Endothelial cell of umbilical vein (primary cell): Measurements from ENCODE around the gene CST9L. TPM values are rescaled to one million over a fixed set of nuclear protein-coding genes. Genes with fewer than 3 reads are reported as not detected.

Source experiments
- BruUV-seq: library from RNA; stranded (reverse); fragments of 400-500 nt; replicated peaks from 2 replicates; lab custom pipeline; 2021; lab: Mats Ljungman, UMichigan
- CTCF ChIA-PET: fragments of 300-600, 350-600 bp; sonication (Branson Sonifier 250); formaldehyde crosslinking; loops from one replicate; lab custom pipeline; 2021; ENCODE audit warnings: antibody characterized with exemption, inconsistent platforms; lab: Charles Lee
- POLR2A ChIA-PET: fragments of 300-600, 350-600 bp; sonication (Branson Sonifier 250); formaldehyde crosslinking; loops from one replicate; lab custom pipeline; 2021; ENCODE audit warnings: antibody characterized with exemption, inconsistent platforms; lab: Charles Lee
- DNase-seq: peaks from one replicate; pipeline ENCODE4 v3.0.0-alpha.2; 2011; ENCODE audit warnings: low read depth, low spot score
- FAIRE-seq: peaks from 2 replicates; lab custom pipeline; 2011; peaks lifted over from hg19 to GRCh38; lab: Jason Lieb, UNC
- H2AFZ ChIP-seq: 2 replicates; pipeline ENCODE4 v1.6.0; 2012; ENCODE audit warnings: low read depth, low read length, control low read depth, inconsistent platforms
- H3K27ac ChIP-seq: 2 replicates; pipeline ENCODE4 v1.5.1; 2011; ENCODE audit warnings: low read depth, mild to moderate bottlenecking, control low read depth, low read length, moderate library complexity; ENCODE audit not compliant: insufficient read depth
- H3K27me3 ChIP-seq, 2 experiments: 2 replicates each; pipeline versions ENCODE4 v1.6.0 to v1.6.1; 2011; ENCODE audit warnings: low read length in 2 of 2, mixed read lengths in 1 of 2; ENCODE audit not compliant: control insufficient read depth in 2 of 2, insufficient read depth in 2 of 2
- H3K36me3 ChIP-seq, 2 experiments: 2 replicates in 1 of 2; 3 replicates in 1 of 2; pipeline ENCODE4 v1.5.1; 2011; ENCODE audit warnings: low read length in 2 of 2, mild to moderate bottlenecking in 1 of 2, moderate library complexity in 1 of 2; ENCODE audit not compliant: control insufficient read depth in 2 of 2, insufficient read depth in 2 of 2; ENCODE audit errors: extremely low read depth in 1 of 2
- H3K4me1 ChIP-seq: 3 replicates; pipeline ENCODE4 v1.5.1; 2011; ENCODE audit warnings: mild to moderate bottlenecking, low read length; ENCODE audit not compliant: control insufficient read depth, insufficient read depth; ENCODE audit errors: extremely low read depth
- H3K4me2 ChIP-seq: 2 replicates; pipeline ENCODE4 v1.6.1; 2011; ENCODE audit warnings: low read length, control low read depth, mixed read lengths; ENCODE audit not compliant: insufficient read depth
- H3K4me3 ChIP-seq, 3 experiments: fragments of 200-600 bp in 1 of 3; sonication (generic), shearing (Covaris generic) in 1 of 3; replicated peaks in 1 of 3; 2 replicates each; pipeline ENCODE4 v1.5.1; 2011 to 2016; ENCODE audit warnings: control low read depth in 3 of 3, low read length in 3 of 3, mild to moderate bottlenecking in 2 of 3, inconsistent platforms in 1 of 3, low read depth in 1 of 3, moderate library complexity in 1 of 3; ENCODE audit not compliant: insufficient read depth in 1 of 3
- H3K79me2 ChIP-seq: 2 replicates; pipeline ENCODE4 v1.6.0; 2012; ENCODE audit warnings: low read length, inconsistent platforms; ENCODE audit not compliant: control insufficient read depth, insufficient read depth
- H3K9ac ChIP-seq: replicated peaks from 2 replicates; pipeline ENCODE3; 2011; ENCODE audit warnings: low read length, control low read depth; ENCODE audit not compliant: insufficient read depth; ENCODE audit errors: extremely low read depth
- H3K9me1 ChIP-seq: replicated peaks from 3 replicates; pipeline ENCODE4 v1.6.0; 2011; ENCODE audit warnings: mild to moderate bottlenecking, low read length; ENCODE audit not compliant: control insufficient read depth, insufficient read depth; ENCODE audit errors: extremely low read depth
- H3K9me3 ChIP-seq: replicated peaks from 2 replicates; pipeline ENCODE4 v1.5.1; 2012; ENCODE audit warnings: low read length, inconsistent platforms; ENCODE audit not compliant: control insufficient read depth, insufficient read depth
- H4K20me1 ChIP-seq: replicated peaks from 2 replicates; pipeline ENCODE3; 2011; ENCODE audit warnings: mild to moderate bottlenecking, low read length; ENCODE audit not compliant: control insufficient read depth, insufficient read depth; ENCODE audit errors: extremely low read depth
- EZH2 ChIP-seq: IDR thresholded peaks from 2 replicates; pipeline ENCODE4 v1.6.1; 2012; ENCODE audit warnings: borderline replicate concordance, low read depth, mild to moderate bottlenecking, moderate library complexity, low read length, inconsistent platforms; ENCODE audit not compliant: severe bottlenecking
- FOS ChIP-seq: IDR thresholded peaks from 2 replicates; pipeline ENCODE4 v1.6.1; 2011; ENCODE audit warnings: mild to moderate bottlenecking, low read length, moderate library complexity, borderline replicate concordance; ENCODE audit not compliant: insufficient read depth
- GATA2 ChIP-seq: IDR thresholded peaks from 2 replicates; pipeline ENCODE4 v1.7.0; 2011; ENCODE audit warnings: low read depth, mild to moderate bottlenecking, moderate library complexity, mixed read lengths, low read length; ENCODE audit not compliant: insufficient read length, insufficient read depth
- JUN ChIP-seq: IDR thresholded peaks from 2 replicates; pipeline ENCODE4 v1.6.1; 2011; ENCODE audit warnings: borderline replicate concordance, low read depth; ENCODE audit not compliant: insufficient read length, insufficient read depth
- MAX ChIP-seq: IDR thresholded peaks from 2 replicates; pipeline ENCODE4 v1.6.1; 2011; ENCODE audit not compliant: insufficient read depth, insufficient read length
- MYC ChIP-seq: IDR thresholded peaks from one replicate; pipeline ENCODE4 v1.6.1; 2011; ENCODE audit warnings: mild to moderate bottlenecking, low read depth, low read length
- POLR2A ChIP-seq: IDR thresholded peaks from 2 replicates; pipeline ENCODE4 v1.6.1; 2012; ENCODE audit warnings: low read depth, mild to moderate bottlenecking, control low read depth, low read length
- POLR2AphosphoS5 ChIP-seq: IDR thresholded peaks from 2 replicates; pipeline ENCODE4 v1.6.1; 2012; ENCODE audit warnings: low read depth, mild to moderate bottlenecking, control low read depth, low read length, moderate library complexity; ENCODE audit not compliant: insufficient read depth
- dilution Hi-C: fragments of 300-500 bp; cut with MboI; formaldehyde crosslinking; loops from one replicate; pipeline ENCODE4 v1.15.0; 2019; ENCODE audit warnings: low sequenced_read_pairs; ENCODE audit not compliant: extremely low pct_ligation_motif_present
- intact Hi-C: fragments of 100-400 bp; cut with micrococcal nuclease; formaldehyde crosslinking; loops from one replicate; pipeline ENCODE4 v1.10.0; 2022
- polyA plus RNA-seq, 4 experiments: library from polyadenylated mRNA; depleted of rRNA in 3 of 4; stranded (reverse) in 3 of 4; unstranded in 1 of 4; fragments of >200 nt; gene quantifications; 2 replicates each; pipeline versions ENCODE4 v1.2.1 to v1.2.3, GENCODE V29; 2011 to 2012; ENCODE audit warnings: missing spikeins in 1 of 4
- total RNA-seq: library from RNA; stranded (reverse); gene quantifications from 2 replicates; pipeline ENCODE4 v1.2.3, GENCODE V29; 2021
- TF ChIP-seq, protein P1 (sequence below), 2 donors: IDR thresholded peaks; 1 replicate in 1 of 2; 2 replicates in 1 of 2; pipeline ENCODE4 v1.5.1; 2011; ENCODE audit warnings: low read length in 2 of 2, mild to moderate bottlenecking in 2 of 2, moderate library complexity in 2 of 2, control low read depth in 1 of 2, inconsistent platforms in 1 of 2, low read depth in 1 of 2; ENCODE audit not compliant: insufficient read depth in 1 of 2; ENCODE audit errors: extremely low read depth in 1 of 2

CST9L gene
- total and polyA plus RNA-seq, 2 donors (not counting 3 experiments of a cell fraction or from before 2014, with no cell fraction given): not detected

GRCh38 chr20:23570178-23570760 is 2.0 kb upstream of the CST9L start:
- Histone ChIP-seq H3K79me2 (no peaks in the 10 kb centered on the region), H3K9me3 (no peaks in the 10 kb centered on the region), H3K27me3 (no peaks in the 10 kb centered on the region), H3K27ac (no peak overlapping the region), H2AFZ (no peak overlapping the region), H3K4me2 (no peak overlapping the region), H4K20me1 (no peaks in the 10 kb centered on the region), H3K9ac (no peak overlapping the region), H3K9me1 (no peaks in the 10 kb centered on the region), H3K4me1 (no peaks in the 10 kb centered on the region), H3K36me3 (no peaks in the 10 kb centered on the region), H3K4me3 (no peak overlapping the region)
- CTCF ChIA-PET: no interaction called here
- TF ChIP-seq POLR2A (no peak), GATA2 (no peak), JUN (no peak), EZH2 (no peak), POLR2AphosphoS5 (no peak), FOS (no peak), MAX (no peak), MYC (no peak)
- TF ChIP-seq, protein P1, sequence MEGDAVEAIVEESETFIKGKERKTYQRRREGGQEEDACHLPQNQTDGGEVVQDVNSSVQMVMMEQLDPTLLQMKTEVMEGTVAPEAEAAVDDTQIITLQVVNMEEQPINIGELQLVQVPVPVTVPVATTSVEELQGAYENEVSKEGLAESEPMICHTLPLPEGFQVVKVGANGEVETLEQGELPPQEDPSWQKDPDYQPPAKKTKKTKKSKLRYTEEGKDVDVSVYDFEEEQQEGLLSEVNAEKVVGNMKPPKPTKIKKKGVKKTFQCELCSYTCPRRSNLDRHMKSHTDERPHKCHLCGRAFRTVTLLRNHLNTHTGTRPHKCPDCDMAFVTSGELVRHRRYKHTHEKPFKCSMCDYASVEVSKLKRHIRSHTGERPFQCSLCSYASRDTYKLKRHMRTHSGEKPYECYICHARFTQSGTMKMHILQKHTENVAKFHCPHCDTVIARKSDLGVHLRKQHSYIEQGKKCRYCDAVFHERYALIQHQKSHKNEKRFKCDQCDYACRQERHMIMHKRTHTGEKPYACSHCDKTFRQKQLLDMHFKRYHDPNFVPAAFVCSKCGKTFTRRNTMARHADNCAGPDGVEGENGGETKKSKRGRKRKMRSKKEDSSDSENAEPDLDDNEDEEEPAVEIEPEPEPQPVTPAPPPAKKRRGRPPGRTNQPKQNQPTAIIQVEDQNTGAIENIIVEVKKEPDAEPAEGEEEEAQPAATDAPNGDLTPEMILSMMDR (IDR thresholded peaks at IDR 0.05; ENCODE audit: extremely low read depth in 1 of 2, insufficient read depth in 1 of 2, low read depth in 1 of 2, low read length in 2 of 2): no peak
- FAIRE-seq: no peak
- POLR2A ChIA-PET: no interaction called here
- no peak for DNase-seq
- intact Hi-C loops: no loop called here
- dilution Hi-C loops: no loop called here
- BruUV-seq: no TSS peak
